ENCODE measurements around the gene GEMIN7.

Gene GEMIN7, protein sequence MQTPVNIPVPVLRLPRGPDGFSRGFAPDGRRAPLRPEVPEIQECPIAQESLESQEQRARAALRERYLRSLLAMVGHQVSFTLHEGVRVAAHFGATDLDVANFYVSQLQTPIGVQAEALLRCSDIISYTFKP

DNA sequence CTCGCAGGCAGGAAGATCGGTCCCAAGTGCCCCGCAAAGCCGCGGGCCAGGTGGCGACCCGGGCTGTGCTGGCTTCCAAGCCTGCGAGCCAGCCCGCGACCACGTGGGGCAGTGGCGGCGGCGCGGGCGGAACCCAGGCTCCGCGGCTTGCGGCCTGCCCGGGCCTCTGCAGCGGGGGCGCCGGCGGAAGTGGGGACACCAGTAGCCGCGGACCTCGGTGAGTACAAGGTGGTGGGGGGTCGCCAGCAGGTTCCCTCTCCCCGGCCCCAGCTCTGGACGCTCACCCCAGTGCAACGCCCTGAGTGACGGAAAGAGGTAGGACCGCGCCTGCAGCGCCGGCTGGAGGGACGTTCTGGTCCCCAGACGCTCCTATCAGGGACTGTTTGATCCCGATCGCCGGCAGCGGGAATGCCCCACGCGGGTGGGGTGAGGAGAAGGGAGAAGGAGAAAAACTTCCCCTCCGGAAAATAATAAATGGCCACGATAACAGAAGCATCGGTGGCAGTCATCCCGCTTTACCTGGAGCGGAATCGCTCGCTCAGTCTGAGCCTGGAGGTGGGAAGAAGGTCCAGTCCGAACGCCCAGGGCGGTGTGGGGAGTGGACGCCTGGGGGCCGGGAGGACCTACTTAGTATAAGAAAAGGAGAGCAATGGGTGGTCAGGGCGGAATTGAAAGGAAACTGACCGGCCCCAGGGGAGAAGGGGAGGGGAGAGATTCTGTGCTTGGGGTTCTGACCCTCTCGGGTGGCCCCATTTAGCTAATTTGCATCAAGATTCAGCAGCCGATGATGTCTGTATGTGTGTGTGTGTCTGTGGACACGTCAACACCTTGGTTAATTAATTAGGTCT is at the start of gene GEMIN7:
Gene GEMIN7, plus strand, starts transcription at position 198 of the 848 bp plus-strand sequence. CDS start 10,855 bp downstream, outside the sequence.
- peak; percentile 92 for DNase-seq (ENCODE audit: low spot score)

- DNase-seq (ENCODE audit: low spot score) = no peak
These were observed 48.2 kb upstream of the GEMIN7 start for GRCh38 chr19:45030825-45031224.

GRCh38 chr19:45032421-45032820 is 46.6 kb upstream of the GEMIN7 start:
- DNase-seq (ENCODE audit: low spot score) = no peak

DNA sequence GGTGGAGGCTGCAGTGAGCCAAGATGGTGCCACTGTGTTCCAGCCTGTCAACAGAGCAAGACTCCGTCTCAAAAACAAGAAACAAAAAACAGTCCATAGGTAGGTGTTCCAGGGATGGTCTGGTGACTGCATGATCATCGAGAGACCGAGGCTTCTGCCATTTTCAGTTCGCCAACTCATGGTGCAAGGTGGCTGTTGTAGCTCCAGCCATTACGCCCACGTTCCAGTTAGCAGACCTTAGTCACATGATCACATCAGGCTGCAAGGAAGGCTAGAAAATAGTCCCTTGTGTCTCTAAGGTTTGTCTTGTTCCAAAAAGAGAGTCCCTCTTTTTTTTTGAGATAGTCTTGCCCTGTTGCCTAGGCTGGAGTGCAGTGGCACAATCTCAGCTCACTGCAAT is 43.3 kb upstream of the GEMIN7 start:
- no peak for DNase-seq (ENCODE audit: low spot score)

DNA sequence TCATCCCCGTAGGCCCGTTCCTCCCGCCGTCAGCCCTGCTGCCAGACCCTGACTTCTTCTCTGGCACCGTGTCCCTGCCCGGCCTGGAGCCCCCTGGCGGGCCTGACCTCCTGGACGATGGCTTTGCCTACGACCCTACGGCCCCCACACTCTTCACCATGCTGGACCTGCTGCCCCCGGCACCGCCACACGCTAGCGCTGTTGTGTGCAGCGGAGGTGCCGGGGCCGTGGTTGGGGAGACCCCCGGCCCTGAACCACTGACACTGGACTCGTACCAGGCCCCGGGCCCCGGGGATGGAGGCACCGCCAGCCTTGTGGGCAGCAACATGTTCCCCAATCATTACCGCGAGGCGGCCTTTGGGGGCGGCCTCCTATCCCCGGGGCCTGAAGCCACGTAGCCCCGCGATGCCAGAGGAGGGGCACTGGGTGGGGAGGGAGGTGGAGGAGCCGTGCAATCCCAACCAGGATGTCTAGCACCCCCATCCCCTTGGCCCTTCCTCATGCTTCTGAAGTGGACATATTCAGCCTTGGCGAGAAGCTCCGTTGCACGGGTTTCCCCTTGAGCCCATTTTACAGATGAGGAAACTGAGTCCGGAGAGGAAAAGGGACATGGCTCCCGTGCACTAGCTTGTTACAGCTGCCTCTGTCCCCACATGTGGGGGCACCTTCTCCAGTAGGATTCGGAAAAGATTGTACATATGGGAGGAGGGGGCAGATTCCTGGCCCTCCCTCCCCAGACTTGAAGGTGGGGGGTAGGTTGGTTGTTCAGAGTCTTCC is 41.5 kb upstream of the GEMIN7 start:
- DNase-seq (ENCODE audit: low spot score) = no peak

DNA sequence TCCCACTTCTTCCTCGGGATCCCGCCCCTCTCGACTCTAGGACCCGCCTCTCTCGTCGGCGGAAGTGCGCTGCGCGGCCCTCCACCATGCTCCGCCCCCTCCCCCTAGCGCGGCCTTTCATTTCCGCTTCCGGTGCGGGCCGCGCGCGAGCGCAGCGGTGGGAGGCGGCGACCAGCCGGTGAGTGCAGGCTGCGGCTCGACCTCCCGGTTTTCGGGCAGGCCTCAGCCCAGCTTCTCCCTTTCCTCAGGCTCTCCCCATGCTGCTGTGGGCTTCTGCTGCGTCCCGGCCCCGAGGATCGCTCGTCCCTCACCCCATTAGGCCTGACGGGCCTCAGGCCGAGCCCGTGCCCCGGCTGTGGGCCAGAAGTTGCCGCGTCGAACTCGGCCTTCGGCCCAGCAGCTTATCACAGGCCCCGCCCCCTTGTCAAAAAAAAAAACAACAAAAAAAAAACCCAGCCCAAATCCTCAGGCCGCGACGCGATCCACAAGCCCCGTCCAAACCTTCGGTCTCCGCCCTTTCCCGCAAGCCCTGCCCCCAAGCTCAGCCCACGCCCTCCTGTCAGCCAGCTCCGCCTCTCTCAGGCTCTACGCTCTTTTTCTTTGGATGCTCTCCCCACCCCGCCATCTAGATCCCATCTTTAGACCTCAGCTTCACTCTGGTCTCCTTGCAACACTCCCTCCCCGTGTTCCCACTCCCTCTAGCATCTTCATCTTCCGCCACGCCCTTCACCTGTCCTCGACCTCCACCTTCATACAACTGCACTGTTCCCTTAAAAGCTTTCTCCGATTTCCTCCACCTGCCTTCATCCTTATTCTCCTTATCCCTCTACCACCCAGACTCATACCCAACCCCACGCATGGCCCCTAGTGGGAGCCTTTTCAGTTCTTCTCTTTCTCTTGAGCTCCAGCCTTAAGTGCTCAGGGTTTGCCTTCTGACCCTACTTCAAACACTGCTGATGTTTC is 39.8 kb upstream of the GEMIN7 start, which contains the start of gene CLASRP:
Gene CLASRP, plus strand, starts transcription at position 115 of the 963 bp plus-strand sequence. CDS start 1,168 bp downstream, outside the sequence.
- peak; percentile 90 for DNase-seq (ENCODE audit: low spot score)

GRCh38 chr19:45040059-45040771 is 38.8 kb upstream of the GEMIN7 start:
- no peak for DNase-seq (ENCODE audit: low spot score)

- no peak for DNase-seq (ENCODE audit: low spot score)
These were observed 37.9 kb upstream of the GEMIN7 start for GRCh38 chr19:45041125-45041524.

DNA sequence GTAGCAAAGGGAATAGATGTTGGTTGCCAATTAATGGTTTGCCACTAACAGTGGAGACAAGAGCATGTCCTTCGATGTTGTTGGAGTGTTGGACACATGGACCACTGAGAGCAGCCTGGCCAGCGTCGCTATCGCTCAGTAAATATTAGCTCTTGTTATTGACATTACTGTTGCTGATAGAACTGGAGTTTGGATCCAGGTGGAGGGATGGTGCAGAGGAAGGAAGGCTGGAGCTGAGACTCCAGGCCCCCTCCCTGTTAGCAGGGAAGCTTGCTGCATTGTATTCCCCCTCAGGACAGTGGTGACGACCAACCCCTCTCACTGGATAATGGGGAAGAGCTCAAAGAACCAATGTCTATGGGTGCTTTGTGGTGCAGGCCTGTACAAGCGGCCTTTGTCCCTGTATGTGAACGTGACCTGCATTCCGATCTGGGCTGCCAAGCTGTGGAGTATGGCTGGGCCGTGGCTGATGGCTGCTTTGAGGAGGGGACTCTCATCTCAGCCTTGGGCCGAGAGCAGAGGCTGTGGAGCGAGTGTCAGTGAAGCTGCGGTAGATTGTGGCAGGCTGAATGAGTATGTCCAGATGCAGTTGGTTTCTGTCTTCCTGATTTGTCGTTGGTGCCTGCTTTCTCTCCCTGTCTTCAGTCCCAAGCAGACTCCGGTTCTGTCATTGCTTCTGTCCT is 33.2 kb upstream of the GEMIN7 start:
- DNase-seq (ENCODE audit: low spot score) = no peak

DNA sequence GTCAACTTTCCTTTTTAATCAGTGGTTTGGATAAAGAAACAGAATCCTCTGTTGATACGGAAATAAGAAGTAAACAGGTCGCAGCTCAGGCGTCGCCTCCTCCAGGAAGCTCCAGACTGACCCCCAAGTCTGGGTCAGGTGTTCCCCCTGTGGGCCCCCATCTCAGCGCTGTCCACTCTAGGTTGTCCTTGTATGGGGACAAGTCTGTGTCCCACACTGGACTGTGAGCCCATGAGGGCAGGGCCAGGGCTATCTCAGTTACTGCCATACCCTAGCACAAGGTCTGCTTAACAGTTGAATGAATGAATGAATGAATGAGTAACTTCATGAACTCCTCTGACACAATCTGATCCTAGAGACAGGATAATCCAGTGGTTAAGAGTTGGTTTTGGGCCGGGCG is 32.7 kb upstream of the GEMIN7 start:
- DNase-seq (ENCODE audit: low spot score) = no peak

GRCh38 chr19:45047188-45047797 is 31.8 kb upstream of the GEMIN7 start:
- no peak for DNase-seq (ENCODE audit: low spot score)

- no peak for DNase-seq (ENCODE audit: low spot score)
These were observed 29.9 kb upstream of the GEMIN7 start for GRCh38 chr19:45049073-45049736.

DNA sequence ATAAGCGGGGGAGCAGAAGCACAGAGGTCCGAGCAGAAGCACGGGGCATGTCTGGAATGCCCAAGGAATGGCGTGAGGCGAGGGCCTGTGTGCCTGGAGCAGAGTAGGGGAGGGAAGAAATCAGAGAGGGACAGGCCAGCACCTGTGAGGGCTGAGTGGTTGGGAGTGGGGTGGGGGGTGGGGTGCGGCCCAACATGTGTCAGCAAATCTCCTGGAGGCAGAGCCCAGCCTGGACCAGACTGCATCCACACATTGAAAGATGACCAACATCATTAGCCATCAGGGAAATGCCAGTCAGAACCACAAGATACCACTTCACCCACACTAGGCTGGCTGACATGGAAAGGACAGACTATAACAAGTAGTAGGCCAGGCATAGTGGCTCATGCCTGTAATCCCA is 29.0 kb upstream of the GEMIN7 start:
- DNase-seq (ENCODE audit: low spot score) = no peak

DNA sequence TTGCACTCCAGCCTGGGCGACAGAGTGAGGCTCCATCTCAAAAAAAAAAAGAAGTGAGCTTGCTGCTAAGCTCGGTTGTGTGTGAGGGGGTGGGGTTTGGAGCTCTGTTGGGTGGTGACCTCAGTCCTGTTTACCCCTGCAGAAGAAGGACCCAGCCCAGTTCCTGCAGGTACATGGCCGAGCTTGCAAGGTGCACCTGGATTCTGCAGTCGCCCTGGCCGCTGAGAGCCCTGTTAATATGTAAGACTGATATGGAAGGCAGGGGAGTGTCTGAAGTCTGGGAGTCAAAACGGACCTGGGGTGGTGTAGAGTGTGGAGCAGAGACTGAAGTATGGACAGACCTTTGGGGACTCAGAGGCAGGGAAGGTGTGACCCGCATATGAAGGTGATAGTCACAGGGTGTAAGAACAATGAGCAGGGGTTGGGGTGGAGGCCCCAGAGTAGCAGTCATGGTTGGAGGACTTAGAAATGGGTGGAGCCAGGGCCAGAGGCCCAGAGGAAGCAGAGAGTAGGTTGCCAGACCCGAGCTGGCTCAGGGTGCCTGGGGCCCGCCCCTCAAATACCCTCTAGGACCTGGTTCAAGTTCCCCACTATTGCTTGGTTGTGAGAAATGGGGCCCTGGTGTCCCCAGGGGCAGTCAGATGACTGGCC is 27.0 kb upstream of the GEMIN7 start:
- DNase-seq (ENCODE audit: low spot score) = no peak

DNA sequence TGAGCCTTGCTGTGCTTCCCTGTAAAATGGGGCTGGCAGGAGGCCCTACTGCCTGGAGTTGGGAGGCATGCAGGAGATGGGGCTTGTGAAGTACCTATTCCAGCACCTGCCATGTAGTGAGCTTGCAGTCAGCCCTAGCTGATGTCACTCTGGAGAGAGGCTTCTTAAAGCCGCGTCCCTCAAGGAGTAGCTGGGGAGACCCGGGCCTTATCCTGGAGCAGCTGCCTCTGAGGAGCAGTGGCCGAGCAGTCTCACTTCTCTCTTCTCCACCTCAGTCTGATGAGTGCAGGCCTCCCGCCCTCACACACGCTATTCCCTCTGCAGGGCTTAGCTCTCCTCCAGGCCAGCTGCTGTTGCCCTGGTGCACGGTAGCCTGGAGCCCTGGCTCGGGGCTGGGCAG is 22.2 kb upstream of the GEMIN7 start:
- DNase-seq (ENCODE audit: low spot score) = no peak

GRCh38 chr19:45057444-45057843 is 21.6 kb upstream of the GEMIN7 start:
- DNase-seq (ENCODE audit: low spot score) = no peak

DNA sequence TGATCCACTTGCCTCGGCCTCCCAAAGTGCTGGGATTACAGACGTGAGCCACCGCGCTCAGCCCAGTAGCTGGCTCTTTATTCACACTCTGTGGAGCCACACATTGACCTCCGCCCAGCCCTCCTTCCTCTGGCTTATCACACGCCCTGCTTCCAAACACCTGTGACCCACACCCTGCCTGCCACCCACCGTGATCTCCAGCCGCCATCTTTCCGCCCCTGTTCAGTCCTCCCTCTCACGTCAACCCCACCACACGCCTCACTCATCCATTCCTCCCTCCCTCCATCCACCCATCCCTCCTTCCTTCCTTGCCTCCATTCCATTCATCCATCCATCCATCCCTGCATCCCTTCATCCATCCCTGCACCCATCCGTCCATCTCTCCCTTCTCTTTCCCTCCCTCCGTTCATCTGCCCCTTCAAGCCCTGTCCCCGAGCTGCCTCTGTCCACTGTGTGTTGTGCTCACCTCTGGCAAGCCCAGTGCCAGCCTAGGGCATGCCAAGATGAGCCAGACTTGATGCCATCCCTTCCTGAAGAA is 20.4 kb upstream of the GEMIN7 start:
- DNase-seq (ENCODE audit: low spot score) = no peak

- peak; percentile 91 for DNase-seq (ENCODE audit: low spot score)
These were observed 19.6 kb upstream of the GEMIN7 start for GRCh38 chr19:45059258-45059965.

All from ecto neural progenitor cell (in vitro differentiated cells).